Choroid plexus epithelial cell (primary cell): Measurements from ENCODE around the gene TNFAIP2.
"Not testable (repeated sequence)": the region's sequence is repeated elsewhere in the genome, so short reads cannot be mapped to it uniquely, and the experiment has no call there.

Experiments
- DNase-seq: peaks from one replicate; pipeline ENCODE4 v3.0.0-alpha.2; 2010; ENCODE audit warnings: low read depth
- H3K4me3 ChIP-seq: 2 replicates; pipeline ENCODE4 v1.5.1; 2011; ENCODE audit warnings: low read depth, mild to moderate bottlenecking, control low read depth, low read length, moderate library complexity
- TF ChIP-seq, protein P1 (sequence below): conservative IDR thresholded peaks from 2 replicates; pipeline ENCODE4 v1.5.1; 2011; ENCODE audit warnings: low read depth, mild to moderate bottlenecking, control low read depth, inconsistent platforms, low read length, moderate library complexity

The TNFAIP2 gene

DNA sequence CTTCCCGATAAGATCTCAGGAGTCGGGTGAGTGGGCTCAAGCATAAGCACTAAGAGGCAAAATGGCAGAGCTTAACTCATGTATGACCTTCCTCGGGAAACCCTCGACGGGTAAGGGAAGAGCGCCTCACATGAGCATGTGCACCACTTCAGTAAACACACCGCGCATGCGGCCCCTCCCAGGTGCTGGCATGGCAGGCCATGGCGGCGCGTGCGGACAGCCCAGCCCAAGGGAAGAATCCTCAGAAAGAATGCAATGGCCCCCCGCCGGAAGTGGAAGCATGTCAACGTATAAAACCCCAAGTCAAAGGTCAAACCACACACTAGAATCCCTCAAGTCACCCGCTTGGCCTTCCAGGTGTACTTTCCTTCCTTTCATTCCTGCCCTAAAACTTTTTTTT, 6.6 kb upstream of the TNFAIP2 start:
- no peak for DNase-seq
- TF ChIP-seq, protein P1, sequence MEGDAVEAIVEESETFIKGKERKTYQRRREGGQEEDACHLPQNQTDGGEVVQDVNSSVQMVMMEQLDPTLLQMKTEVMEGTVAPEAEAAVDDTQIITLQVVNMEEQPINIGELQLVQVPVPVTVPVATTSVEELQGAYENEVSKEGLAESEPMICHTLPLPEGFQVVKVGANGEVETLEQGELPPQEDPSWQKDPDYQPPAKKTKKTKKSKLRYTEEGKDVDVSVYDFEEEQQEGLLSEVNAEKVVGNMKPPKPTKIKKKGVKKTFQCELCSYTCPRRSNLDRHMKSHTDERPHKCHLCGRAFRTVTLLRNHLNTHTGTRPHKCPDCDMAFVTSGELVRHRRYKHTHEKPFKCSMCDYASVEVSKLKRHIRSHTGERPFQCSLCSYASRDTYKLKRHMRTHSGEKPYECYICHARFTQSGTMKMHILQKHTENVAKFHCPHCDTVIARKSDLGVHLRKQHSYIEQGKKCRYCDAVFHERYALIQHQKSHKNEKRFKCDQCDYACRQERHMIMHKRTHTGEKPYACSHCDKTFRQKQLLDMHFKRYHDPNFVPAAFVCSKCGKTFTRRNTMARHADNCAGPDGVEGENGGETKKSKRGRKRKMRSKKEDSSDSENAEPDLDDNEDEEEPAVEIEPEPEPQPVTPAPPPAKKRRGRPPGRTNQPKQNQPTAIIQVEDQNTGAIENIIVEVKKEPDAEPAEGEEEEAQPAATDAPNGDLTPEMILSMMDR = no peak
- H3K4me3 ChIP-seq = no peak overlapping the region

DNA sequence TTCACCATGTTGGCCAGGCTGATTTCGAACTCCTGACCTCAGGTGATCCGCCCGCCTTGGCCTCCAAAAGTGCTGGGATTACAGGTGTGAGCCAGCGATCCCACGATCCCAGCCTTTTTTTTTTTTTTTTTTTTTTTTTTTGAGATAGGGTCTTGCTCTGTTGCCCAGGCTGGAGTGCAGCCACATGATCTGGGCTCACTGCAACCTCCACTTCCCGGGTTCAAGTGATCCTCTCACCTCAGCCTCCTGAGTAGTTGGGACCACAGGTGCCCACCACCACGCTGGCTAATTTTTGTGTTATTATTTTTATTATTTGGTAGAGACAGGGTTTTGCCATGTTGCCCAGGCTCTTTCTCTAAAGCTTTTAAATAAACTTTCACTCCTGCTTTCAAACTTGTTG, 5.8 kb upstream of the TNFAIP2 start:
- not testable (repeated sequence) for DNase-seq, H3K4me3 ChIP-seq

DNA sequence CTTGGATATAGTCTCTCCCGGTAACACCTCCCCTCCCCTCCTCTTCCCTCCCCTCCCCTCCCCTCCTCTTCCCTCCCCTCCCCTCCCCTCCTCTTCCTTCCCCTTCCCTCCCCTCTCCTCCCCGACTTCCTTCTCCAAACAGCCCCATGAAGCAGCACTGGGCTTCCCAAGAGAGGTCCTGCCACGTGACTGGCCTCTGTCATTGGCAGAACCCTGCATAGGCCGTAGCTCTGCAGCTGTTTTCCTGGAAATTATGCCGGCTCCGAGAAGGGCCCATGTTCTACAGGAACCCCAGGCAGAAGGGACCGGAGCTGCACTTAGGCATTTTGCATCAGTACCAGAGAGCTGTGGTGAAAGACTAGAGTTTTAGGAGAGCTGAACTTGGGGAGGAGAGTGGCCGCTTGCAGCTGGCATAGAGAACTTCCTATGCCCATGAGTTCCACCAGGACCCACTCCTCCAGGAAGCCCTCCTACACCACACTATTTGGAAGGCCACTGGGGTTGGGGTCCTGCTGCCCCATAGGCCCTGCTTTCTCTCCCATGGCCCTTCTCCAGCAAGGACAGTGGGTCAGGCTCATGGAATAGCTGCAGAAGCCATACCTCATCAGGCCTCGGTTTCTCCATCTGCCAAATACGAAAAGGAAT, 5.1 kb upstream of the TNFAIP2 start:
- no peak for DNase-seq
- H3K4me3 ChIP-seq = no peak overlapping the region
- TF ChIP-seq, protein P1 = no peak

DNA sequence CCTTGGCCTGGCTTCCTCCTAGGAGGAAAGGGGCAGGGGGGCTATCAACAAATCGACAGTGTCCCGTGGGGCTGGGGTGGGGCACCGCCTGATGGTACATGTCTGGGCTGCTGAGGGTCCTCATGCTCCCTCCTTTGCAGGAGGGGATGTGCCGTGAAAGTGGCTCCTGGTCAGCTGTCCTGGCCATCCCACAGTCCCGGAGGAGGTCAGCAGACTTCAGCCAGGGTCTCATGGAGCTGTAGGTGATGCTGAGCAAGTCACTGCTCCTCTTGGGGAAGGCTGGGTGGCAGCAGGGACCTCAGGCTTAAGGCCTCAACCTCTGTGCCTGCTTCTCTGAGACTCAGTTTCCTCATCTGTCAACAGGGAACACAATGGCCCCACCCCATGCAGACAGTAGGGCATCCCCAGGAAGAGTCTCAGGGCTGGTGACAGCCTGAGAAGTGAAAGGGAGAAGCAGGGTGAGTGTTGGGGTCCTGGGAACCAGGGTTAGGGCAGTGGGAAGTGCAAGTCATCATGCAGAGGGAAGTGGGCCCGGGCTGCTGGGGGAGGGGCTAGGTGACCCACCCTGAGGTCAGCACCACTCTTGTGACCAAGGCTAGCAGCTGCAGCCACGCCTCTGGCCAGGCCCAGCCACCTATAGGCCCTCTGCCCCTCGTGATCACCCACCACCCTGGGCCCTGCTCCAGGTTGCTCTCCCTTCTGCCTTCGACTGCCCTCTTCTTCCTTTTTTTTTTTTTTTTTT, 4.4 kb upstream of the TNFAIP2 start:
- H3K4me3 ChIP-seq = no peak overlapping the region
- TF ChIP-seq, protein P1 = no peak
- no peak for DNase-seq

DNA sequence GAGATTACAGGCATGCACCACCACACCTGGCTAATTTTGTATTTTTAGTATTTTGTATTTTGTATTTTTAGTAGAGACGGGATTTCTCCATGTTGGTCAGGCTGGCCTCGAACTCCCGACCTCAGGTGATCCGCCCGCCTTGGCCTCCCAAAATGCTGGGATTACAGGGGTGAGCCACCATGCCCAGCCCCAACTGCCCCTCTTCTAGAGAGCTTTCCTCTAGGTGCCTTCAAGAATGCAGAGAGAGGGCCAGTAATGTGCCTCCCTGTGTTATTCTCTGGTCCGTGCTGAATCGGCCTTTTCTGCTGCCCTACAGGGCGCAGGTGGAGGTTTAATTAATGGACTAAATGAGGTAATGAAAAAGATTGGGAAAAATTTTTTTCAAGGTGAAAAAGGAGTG, 3.7 kb upstream of the TNFAIP2 start:
- H3K4me3 ChIP-seq, DNase-seq: not testable (repeated sequence)

DNA sequence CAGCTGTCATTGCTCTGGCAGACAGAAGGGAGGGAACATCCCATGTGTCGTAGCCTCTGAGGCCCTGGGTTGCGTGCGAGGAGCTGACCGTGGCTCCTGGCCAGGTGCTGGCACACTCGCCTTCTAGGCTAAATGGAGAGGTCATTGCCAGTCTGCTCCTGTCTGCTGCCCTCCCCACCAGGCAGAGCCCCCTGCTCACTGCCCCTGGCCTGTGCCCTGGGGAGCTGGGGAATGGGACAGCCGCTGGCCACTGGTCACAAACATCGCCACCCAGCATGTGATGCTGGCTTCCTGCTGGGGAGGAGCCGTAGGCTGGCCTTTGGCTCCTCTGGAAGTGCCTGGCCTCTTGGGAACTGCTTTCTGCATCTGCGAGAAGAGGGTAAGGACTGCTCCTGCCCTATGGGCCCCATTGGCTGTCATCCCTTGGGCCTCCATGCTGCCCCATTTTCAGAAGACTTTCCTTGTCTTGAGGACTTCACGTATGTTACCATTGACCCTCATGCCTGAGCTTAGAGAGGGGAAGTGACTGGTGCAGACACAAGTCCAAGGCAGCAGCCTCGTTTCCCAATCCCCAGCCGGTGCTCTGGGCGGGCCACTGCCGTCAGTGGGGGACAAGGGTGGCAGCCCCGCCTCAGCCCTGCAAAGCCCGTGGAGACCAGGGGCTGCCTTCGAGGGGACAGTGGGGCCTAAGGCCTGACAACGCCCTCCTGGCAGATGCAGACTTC, 2.0 kb upstream of the TNFAIP2 start:
- no peak overlapping the region for H3K4me3 ChIP-seq
- DNase-seq = no peak
- TF ChIP-seq, protein P1 = no peak

DNA sequence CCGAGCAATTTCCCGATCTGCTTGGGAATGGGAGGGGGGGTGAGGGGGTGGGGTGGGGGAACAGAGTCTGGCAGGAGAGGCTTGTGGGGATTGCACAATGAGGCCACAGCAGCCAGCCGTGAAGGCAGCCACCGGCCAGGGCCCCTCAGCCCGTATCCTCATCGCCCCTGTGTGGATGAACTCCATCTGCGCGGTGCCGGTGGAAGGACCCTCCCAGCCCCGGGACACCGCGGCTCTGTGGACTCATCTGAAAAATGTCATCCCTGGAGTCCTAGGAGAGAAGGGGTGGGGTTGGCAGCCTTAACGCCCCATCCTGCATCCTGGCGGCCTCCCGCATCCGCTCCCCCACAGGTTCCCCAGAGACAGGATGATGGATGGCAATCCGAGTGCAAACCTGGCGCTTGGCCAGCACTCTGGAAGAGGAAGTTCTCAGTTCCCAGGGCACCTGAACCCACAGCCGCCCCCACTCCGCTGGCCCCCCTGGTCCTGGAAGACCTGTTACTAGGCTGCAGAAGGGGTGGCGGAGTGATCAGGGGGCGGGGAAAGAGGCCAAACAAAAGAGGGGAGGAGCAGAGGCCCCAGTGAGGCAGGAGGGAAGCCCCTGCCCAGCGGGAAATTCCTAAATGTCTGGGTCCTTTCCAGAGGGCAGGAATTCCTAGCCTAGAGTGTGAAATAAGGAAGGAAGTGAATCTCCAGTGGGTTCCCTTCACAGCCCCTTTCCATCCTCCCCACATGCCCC, 1.2 kb upstream of the TNFAIP2 start:
- no peak overlapping the region for H3K4me3 ChIP-seq
- TF ChIP-seq, protein P1 = no peak
- peak; percentile 26 for DNase-seq
